Measurements from ENCODE around the gene DBN1. TPM values are rescaled to one million over a fixed set of nuclear protein-coding genes. Genes with fewer than 3 reads are reported as not detected.

The DBN1 gene
- total and polyA plus RNA-seq, 9 of the 15 experiments (the other 6 are each of a cell fraction or from before 2014, with no cell fraction given) = 0.25 to 87.2 (median 27.9) TPM

DNA sequence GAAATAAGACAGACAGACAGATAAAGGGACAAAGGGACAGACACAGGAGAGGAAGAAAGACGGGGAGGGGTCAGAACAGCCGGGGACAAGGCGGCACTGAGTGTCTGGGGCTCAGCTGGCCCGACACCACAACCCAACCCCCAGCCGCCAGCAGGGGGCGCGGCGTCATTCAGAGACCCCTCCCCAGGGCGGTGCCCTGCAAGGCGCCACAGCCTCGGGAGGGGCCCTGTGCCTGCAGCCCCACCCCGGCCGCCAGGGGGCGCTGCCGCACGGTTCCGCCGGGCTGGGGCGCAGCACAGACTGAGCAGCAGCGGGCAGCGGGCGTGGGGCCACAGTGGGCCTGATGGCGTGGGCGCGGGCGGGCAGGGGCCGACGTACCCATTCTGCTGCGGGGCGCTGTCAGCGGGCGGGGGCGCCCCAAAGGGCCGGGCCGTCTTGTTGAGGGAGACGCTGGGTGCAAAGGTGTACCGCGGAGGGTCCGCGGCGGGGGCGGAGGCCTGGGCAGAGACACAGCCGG, 18.1 kb upstream of the DBN1 start (continued):
- no peak for TF ChIP-seq POLR3A (IDR thresholded peaks at IDR 0.05; ENCODE audit: borderline replicate concordance, extremely low read depth, insufficient read depth, insufficient read length)
- TF ChIP-seq, protein P1, sequence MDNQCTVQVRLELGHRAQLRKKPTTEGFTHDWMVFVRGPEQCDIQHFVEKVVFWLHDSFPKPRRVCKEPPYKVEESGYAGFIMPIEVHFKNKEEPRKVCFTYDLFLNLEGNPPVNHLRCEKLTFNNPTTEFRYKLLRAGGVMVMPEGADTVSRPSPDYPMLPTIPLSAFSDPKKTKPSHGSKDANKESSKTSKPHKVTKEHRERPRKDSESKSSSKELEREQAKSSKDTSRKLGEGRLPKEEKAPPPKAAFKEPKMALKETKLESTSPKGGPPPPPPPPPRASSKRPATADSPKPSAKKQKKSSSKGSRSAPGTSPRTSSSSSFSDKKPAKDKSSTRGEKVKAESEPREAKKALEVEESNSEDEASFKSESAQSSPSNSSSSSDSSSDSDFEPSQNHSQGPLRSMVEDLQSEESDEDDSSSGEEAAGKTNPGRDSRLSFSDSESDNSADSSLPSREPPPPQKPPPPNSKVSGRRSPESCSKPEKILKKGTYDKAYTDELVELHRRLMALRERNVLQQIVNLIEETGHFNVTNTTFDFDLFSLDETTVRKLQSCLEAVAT (IDR thresholded peaks at IDR 0.05) = no peak
- peak; percentile 82 for TF ChIP-seq GATAD2B (IDR thresholded peaks at IDR 0.05; ENCODE audit: borderline replicate concordance)
- TF ChIP-seq TBL1XR1 (IDR thresholded peaks at IDR 0.05; ENCODE audit: low read length in 2 of 2) = peak; percentile 30 to 70; a peak in 2 of 4 replicates
- TF ChIP-seq ZNF274 (IDR thresholded peaks at IDR 0.05; ENCODE audit: borderline replicate concordance, low read depth, low read length) = no peak
- TF ChIP-seq, protein P2, sequence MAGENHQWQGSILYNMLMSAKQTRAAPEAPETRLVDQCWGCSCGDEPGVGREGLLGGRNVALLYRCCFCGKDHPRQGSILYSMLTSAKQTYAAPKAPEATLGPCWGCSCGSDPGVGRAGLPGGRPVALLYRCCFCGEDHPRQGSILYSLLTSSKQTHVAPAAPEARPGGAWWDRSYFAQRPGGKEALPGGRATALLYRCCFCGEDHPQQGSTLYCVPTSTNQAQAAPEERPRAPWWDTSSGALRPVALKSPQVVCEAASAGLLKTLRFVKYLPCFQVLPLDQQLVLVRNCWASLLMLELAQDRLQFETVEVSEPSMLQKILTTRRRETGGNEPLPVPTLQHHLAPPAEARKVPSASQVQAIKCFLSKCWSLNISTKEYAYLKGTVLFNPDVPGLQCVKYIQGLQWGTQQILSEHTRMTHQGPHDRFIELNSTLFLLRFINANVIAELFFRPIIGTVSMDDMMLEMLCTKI (IDR thresholded peaks at IDR 0.05; ENCODE audit: partially characterized antibody) = no peak
- no peak for TF ChIP-seq CSDE1 (IDR thresholded peaks at IDR 0.05)
- TF ChIP-seq, protein P3, sequence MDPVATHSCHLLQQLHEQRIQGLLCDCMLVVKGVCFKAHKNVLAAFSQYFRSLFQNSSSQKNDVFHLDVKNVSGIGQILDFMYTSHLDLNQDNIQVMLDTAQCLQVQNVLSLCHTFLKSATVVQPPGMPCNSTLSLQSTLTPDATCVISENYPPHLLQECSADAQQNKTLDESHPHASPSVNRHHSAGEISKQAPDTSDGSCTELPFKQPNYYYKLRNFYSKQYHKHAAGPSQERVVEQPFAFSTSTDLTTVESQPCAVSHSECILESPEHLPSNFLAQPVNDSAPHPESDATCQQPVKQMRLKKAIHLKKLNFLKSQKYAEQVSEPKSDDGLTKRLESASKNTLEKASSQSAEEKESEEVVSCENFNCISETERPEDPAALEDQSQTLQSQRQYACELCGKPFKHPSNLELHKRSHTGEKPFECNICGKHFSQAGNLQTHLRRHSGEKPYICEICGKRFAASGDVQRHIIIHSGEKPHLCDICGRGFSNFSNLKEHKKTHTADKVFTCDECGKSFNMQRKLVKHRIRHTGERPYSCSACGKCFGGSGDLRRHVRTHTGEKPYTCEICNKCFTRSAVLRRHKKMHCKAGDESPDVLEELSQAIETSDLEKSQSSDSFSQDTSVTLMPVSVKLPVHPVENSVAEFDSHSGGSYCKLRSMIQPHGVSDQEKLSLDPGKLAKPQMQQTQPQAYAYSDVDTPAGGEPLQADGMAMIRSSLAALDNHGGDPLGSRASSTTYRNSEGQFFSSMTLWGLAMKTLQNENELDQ (CRISPR knock-in tag; IDR thresholded peaks at IDR 0.05; ENCODE audit: borderline replicate concordance) = no peak
- no peak for TF ChIP-seq ETV5 (CRISPR knock-in tag; IDR thresholded peaks at IDR 0.05; ENCODE audit: low read depth)
- TF ChIP-seq, protein P4, sequence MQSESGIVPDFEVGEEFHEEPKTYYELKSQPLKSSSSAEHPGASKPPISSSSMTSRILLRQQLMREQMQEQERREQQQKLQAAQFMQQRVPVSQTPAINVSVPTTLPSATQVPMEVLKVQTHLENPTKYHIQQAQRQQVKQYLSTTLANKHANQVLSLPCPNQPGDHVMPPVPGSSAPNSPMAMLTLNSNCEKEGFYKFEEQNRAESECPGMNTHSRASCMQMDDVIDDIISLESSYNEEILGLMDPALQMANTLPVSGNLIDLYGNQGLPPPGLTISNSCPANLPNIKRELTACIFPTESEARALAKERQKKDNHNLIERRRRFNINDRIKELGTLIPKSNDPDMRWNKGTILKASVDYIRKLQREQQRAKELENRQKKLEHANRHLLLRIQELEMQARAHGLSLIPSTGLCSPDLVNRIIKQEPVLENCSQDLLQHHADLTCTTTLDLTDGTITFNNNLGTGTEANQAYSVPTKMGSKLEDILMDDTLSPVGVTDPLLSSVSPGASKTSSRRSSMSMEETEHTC (IDR thresholded peaks at IDR 0.05) = no peak
- TF ChIP-seq DPF2 (IDR thresholded peaks at IDR 0.05) = 0 out of 2 replicates have a peak, but pooled peaks have one; percentile 27
- TF ChIP-seq CBFA2T3 (IDR thresholded peaks at IDR 0.05) = 0 out of 2 replicates have a peak, but pooled peaks have one; percentile 14
- no peak for TF ChIP-seq ZBTB17 (CRISPR knock-in tag; IDR thresholded peaks at IDR 0.05)
- TF ChIP-seq, protein P5, sequence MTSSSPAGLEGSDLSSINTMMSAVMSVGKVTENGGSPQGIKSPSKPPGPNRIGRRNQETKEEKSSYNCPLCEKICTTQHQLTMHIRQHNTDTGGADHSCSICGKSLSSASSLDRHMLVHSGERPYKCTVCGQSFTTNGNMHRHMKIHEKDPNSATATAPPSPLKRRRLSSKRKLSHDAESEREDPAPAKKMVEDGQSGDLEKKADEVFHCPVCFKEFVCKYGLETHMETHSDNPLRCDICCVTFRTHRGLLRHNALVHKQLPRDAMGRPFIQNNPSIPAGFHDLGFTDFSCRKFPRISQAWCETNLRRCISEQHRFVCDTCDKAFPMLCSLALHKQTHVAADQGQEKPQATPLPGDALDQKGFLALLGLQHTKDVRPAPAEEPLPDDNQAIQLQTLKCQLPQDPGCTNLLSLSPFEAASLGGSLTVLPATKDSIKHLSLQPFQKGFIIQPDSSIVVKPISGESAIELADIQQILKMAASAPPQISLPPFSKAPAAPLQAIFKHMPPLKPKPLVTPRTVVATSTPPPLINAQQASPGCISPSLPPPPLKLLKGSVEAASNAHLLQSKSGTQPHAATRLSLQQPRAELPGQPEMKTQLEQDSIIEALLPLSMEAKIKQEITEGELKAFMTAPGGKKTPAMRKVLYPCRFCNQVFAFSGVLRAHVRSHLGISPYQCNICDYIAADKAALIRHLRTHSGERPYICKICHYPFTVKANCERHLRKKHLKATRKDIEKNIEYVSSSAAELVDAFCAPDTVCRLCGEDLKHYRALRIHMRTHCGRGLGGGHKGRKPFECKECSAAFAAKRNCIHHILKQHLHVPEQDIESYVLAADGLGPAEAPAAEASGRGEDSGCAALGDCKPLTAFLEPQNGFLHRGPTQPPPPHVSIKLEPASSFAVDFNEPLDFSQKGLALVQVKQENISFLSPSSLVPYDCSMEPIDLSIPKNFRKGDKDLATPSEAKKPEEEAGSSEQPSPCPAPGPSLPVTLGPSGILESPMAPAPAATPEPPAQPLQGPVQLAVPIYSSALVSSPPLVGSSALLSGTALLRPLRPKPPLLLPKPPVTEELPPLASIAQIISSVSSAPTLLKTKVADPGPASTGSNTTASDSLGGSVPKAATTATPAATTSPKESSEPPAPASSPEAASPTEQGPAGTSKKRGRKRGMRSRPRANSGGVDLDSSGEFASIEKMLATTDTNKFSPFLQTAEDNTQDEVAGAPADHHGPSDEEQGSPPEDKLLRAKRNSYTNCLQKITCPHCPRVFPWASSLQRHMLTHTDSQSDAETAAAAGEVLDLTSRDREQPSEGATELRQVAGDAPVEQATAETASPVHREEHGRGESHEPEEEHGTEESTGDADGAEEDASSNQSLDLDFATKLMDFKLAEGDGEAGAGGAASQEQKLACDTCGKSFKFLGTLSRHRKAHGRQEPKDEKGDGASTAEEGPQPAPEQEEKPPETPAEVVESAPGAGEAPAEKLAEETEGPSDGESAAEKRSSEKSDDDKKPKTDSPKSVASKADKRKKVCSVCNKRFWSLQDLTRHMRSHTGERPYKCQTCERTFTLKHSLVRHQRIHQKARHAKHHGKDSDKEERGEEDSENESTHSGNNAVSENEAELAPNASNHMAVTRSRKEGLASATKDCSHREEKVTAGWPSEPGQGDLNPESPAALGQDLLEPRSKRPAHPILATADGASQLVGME (CRISPR knock-in tag; IDR thresholded peaks at IDR 0.05) = no peak
- TF ChIP-seq RBM22 (IDR thresholded peaks at IDR 0.05; ENCODE audit: low read depth, low read length, poor library complexity, severe bottlenecking) = no peak
- no peak for TF ChIP-seq CC2D1A (IDR thresholded peaks at IDR 0.05)

Data from K562 (cell line).